HS-5 (cell line): ENCODE measurements around the gene SLC35E4.

Source experiments
- DNase-seq: peaks from one replicate; pipeline ENCODE4 v3.0.0-alpha.2; 2012; ENCODE audit warnings: low read depth

The SLC35E4 gene

GRCh38 chr22:30694171-30694639, 58.6 kb downstream of the SLC35E4 start:
- DNase-seq, result no peak

GRCh38 chr22:30694640-30695350, 59.2 kb downstream of the SLC35E4 start, which contains the start of gene OSBP2:
Gene OSBP2 (plus strand): TSS chr22:30694874. CDS start chr22:30694910, 36 bp downstream.
- no peak for DNase-seq

- no peak for DNase-seq
These were observed 59.8 kb downstream of the SLC35E4 start for GRCh38 chr22:30695351-30695851.

- DNase-seq, result no peak
These were observed 60.5 kb downstream of the SLC35E4 start for GRCh38 chr22:30695871-30696655.
